Endodermal cell (in vitro differentiated cells): Measurements from ENCODE around the gene PPP1R3F. TPM values are rescaled to one million over a fixed set of nuclear protein-coding genes. Genes with fewer than 3 reads are reported as not detected.
"Not testable (repeated sequence)": the region's sequence is repeated elsewhere in the genome, so short reads cannot be mapped to it uniquely, and the experiment has no call there.

ENCODE experiments used
- DNase-seq: peaks from one replicate; pipeline ENCODE4 v3.0.0-alpha.2; 2017
- H3K27ac ChIP-seq: 2 replicates; pipeline ENCODE4 v1.5.1; 2013; ENCODE audit warnings: mild to moderate bottlenecking, low read depth, low read length, moderate library complexity
- H3K27me3 ChIP-seq: 2 replicates; pipeline ENCODE4 v1.6.1; 2013; ENCODE audit warnings: mild to moderate bottlenecking, low read length, moderate library complexity; ENCODE audit not compliant: insufficient read depth, control insufficient read depth, poor library complexity, severe bottlenecking
- H3K36me3 ChIP-seq: 2 replicates; pipeline ENCODE4 v1.7.0; 2013; ENCODE audit warnings: mild to moderate bottlenecking, low read length, moderate library complexity; ENCODE audit not compliant: control insufficient read depth, insufficient read depth
- H3K4me1 ChIP-seq: one replicate; pipeline ENCODE4 v1.7.0; 2013; ENCODE audit warnings: low read length; ENCODE audit not compliant: control insufficient read depth, insufficient read depth
- H3K4me3 ChIP-seq: 2 replicates; pipeline ENCODE4 v1.5.1; 2013; ENCODE audit warnings: mild to moderate bottlenecking, low read length, moderate library complexity
- H3K9ac ChIP-seq: 2 replicates; pipeline ENCODE4 v1.6.1; 2013; ENCODE audit warnings: mild to moderate bottlenecking, low read length, moderate library complexity; ENCODE audit not compliant: poor library complexity, severe bottlenecking; ENCODE audit errors: extremely low read depth
- H3K9me3 ChIP-seq: 2 replicates; pipeline ENCODE4 v1.6.1; 2013; ENCODE audit warnings: mild to moderate bottlenecking, low read length, moderate library complexity; ENCODE audit not compliant: control insufficient read depth
- H3K27ac Mint-ChIP-seq: 2 replicates; pipeline ENCODE4 v1.8.0; 2020; ENCODE audit warnings: mixed read lengths
- H3K27me3 Mint-ChIP-seq: 2 replicates; pipeline ENCODE4 v1.8.0; 2021; ENCODE audit warnings: mild to moderate bottlenecking, mixed read lengths; ENCODE audit not compliant: insufficient read depth
- H3K36me3 Mint-ChIP-seq: 2 replicates; pipeline ENCODE4 v1.8.0; 2020; ENCODE audit warnings: low read depth, mixed read lengths
- H3K4me1 Mint-ChIP-seq: 2 replicates; pipeline ENCODE4 v1.8.0; 2020; ENCODE audit warnings: mixed read lengths
- H3K4me3 Mint-ChIP-seq: 2 replicates; pipeline ENCODE4 v1.8.0; 2020; ENCODE audit warnings: mild to moderate bottlenecking, moderate library complexity, mixed read lengths
- H3K9me3 Mint-ChIP-seq: 2 replicates; pipeline ENCODE4 v1.8.0; 2020; ENCODE audit warnings: mild to moderate bottlenecking, mixed read lengths
- WGBS, 2 experiments: methylation state at CpG; one replicate each; pipeline versions ENCODE4 v1.1.5 to v1.1.7; 2013; ENCODE audit warnings: missing lambda C conversion rate in 2 of 2, mixed read lengths in 1 of 2; ENCODE audit not compliant: insufficient coverage in 1 of 2, insufficient read length in 1 of 2; 5-methylcytosine and 5-hydroxymethylcytosine counted together
- total RNA-seq, 2 donors: library from RNA; stranded (reverse); fragmentation: NEBNext Ultra II Directional in 1 of 2; extraction: Animal tissue kit (Norgen Biotek cat#: 25700) in 1 of 2; gene quantifications; 2 replicates in 1 of 2; 3 replicates in 1 of 2; pipeline ENCODE4 v1.2.1, GENCODE V29; 2021
- TF ChIP-seq, protein P1 (sequence below): fragments of 200-600 bp; sonication (generic); conservative IDR thresholded peaks from 2 replicates; pipeline ENCODE4 v1.5.0; 2021; ENCODE audit warnings: antibody characterized with exemption, mild to moderate bottlenecking

Gene PPP1R3F
- total RNA-seq, 2 donors from 2014 or later: 6.9 to 16.6 TPM

GRCh38 chrX:49312176-49312575 is 42.6 kb downstream of the PPP1R3F start:
- H3K27me3 ChIP-seq: no peaks in the 10 kb centered on the region
- no peak overlapping the region for H3K27ac Mint-ChIP-seq
- H3K27ac ChIP-seq: no peak overlapping the region
- H3K4me3 Mint-ChIP-seq: no peak overlapping the region
- H3K36me3 Mint-ChIP-seq: no peaks in the 10 kb centered on the region
- H3K27me3 Mint-ChIP-seq: no peaks in the 10 kb centered on the region
- H3K9me3 ChIP-seq: no peaks in the 10 kb centered on the region
- peaks cover 53% of the 10 kb centered on the region for H3K9me3 Mint-ChIP-seq
- TF ChIP-seq, protein P1, sequence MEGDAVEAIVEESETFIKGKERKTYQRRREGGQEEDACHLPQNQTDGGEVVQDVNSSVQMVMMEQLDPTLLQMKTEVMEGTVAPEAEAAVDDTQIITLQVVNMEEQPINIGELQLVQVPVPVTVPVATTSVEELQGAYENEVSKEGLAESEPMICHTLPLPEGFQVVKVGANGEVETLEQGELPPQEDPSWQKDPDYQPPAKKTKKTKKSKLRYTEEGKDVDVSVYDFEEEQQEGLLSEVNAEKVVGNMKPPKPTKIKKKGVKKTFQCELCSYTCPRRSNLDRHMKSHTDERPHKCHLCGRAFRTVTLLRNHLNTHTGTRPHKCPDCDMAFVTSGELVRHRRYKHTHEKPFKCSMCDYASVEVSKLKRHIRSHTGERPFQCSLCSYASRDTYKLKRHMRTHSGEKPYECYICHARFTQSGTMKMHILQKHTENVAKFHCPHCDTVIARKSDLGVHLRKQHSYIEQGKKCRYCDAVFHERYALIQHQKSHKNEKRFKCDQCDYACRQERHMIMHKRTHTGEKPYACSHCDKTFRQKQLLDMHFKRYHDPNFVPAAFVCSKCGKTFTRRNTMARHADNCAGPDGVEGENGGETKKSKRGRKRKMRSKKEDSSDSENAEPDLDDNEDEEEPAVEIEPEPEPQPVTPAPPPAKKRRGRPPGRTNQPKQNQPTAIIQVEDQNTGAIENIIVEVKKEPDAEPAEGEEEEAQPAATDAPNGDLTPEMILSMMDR: no peak
- peaks cover 2% of the 10 kb centered on the region for H3K4me1 Mint-ChIP-seq
- no peak overlapping the region for H3K9ac ChIP-seq
- 78 to 100% methylated on average over 1 to 2 of the region's 2 CpGs for WGBS, 2 experiments
- DNase-seq: no peak
- H3K4me1 ChIP-seq: no peaks in the 10 kb centered on the region
- H3K4me3 ChIP-seq: no peak overlapping the region
- H3K36me3 ChIP-seq: no peaks in the 10 kb centered on the region

GRCh38 chrX:49316085-49316484 is 46.5 kb downstream of the PPP1R3F start:
- no peak overlapping the region for H3K4me3 Mint-ChIP-seq
- Histone ChIP-seq H3K9ac (no peak overlapping the region), H3K4me1 (no peaks in the 10 kb centered on the region), H3K36me3 (no peaks in the 10 kb centered on the region), H3K27ac (no peak overlapping the region), H3K9me3 (no peaks in the 10 kb centered on the region), H3K27me3 (no peaks in the 10 kb centered on the region), H3K4me3 (no peak overlapping the region)
- no peaks in the 10 kb centered on the region for H3K4me1 Mint-ChIP-seq
- WGBS, 2 experiments: 84% methylated on average over 4 of the region's 4 CpGs; no CpG with 5 or more reads in 1 of the 2 experiments
- no peak overlapping the region for H3K27ac Mint-ChIP-seq
- DNase-seq: no peak
- H3K9me3 Mint-ChIP-seq: peaks cover 35% of the 10 kb centered on the region
- H3K27me3 Mint-ChIP-seq: no peaks in the 10 kb centered on the region
- TF ChIP-seq, protein P1: no peak
- no peaks in the 10 kb centered on the region for H3K36me3 Mint-ChIP-seq

- not testable (repeated sequence) for H3K36me3 Mint-ChIP-seq, H3K4me3 ChIP-seq, H3K27ac Mint-ChIP-seq, DNase-seq, H3K36me3 ChIP-seq, H3K9me3 Mint-ChIP-seq, H3K27ac ChIP-seq, H3K27me3 ChIP-seq, H3K4me1 ChIP-seq, H3K9ac ChIP-seq, H3K9me3 ChIP-seq, H3K4me1 Mint-ChIP-seq, H3K4me3 Mint-ChIP-seq, H3K27me3 Mint-ChIP-seq
- no CpG with 5 or more reads among the region's 16 CpGs for WGBS, 2 experiments
Measured at GRCh38 chrX:49321737-49322136, 52.1 kb downstream of the PPP1R3F start, which contains the start of gene GAGE12J. GAGE12J (plus strand) TSS chrX:49322037; CDS start chrX:49323194, 1,157 bp downstream.

GRCh38 chrX:49322266-49322665 is 52.7 kb downstream of the PPP1R3F start:
- not testable (repeated sequence) for DNase-seq, H3K4me1 Mint-ChIP-seq, H3K4me3 Mint-ChIP-seq, H3K9me3 Mint-ChIP-seq, H3K4me3 ChIP-seq, H3K9me3 ChIP-seq, H3K36me3 Mint-ChIP-seq, H3K27me3 Mint-ChIP-seq, H3K27ac Mint-ChIP-seq, H3K27me3 ChIP-seq, H3K4me1 ChIP-seq, H3K9ac ChIP-seq, H3K27ac ChIP-seq, H3K36me3 ChIP-seq
- WGBS, 2 experiments: 100% methylated on average over 3 of the region's 27 CpGs; no CpG with 5 or more reads in 1 of the 2 experiments

DNA sequence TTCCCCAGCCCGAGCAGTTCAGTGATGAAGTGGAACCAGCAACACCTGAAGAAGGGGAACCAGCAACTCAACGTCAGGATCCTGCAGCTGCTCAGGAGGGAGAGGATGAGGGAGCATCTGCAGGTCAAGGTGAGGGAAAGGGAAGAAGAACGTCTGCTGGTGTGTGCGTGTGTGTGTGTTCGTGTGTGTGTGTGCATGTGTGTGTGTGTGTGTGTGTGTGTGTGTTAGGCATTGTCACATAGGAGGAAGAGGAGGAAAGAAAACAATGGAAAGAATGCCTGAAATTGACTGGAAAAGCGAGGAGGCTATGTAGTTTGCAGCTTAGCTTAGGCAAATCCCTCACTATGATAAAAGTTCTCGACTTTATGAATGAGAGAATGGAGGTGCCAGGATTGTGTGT is 54.1 kb downstream of the PPP1R3F start:
- not testable (repeated sequence) for H3K27ac ChIP-seq, H3K36me3 ChIP-seq, H3K9me3 ChIP-seq, H3K27me3 Mint-ChIP-seq, H3K4me3 Mint-ChIP-seq, H3K36me3 Mint-ChIP-seq, H3K27me3 ChIP-seq, H3K4me1 Mint-ChIP-seq, H3K27ac Mint-ChIP-seq, H3K4me3 ChIP-seq, DNase-seq, H3K9me3 Mint-ChIP-seq, H3K9ac ChIP-seq, H3K4me1 ChIP-seq
- WGBS, 2 experiments: no CpG with 5 or more reads among the region's 7 CpGs

- DNase-seq, H3K36me3 Mint-ChIP-seq, H3K4me1 Mint-ChIP-seq, H3K36me3 ChIP-seq, H3K27me3 ChIP-seq, H3K27ac Mint-ChIP-seq, H3K4me3 ChIP-seq, H3K4me1 ChIP-seq, H3K9me3 Mint-ChIP-seq, H3K27me3 Mint-ChIP-seq, H3K9me3 ChIP-seq, H3K27ac ChIP-seq, H3K4me3 Mint-ChIP-seq, H3K9ac ChIP-seq: not testable (repeated sequence)
- WGBS, 2 experiments: no CpG with 5 or more reads among the region's 11 CpGs
Measured at GRCh38 chrX:49330421-49330820, 60.8 kb downstream of the PPP1R3F start.
